IgD-negative memory B cell (primary cell): Measurements from ENCODE around the gene RNF150. TPM values are rescaled to one million over a fixed set of nuclear protein-coding genes. Genes with fewer than 3 reads are reported as not detected.
"Not testable (repeated sequence)": the region's sequence is repeated elsewhere in the genome, so short reads cannot be mapped to it uniquely, and the experiment has no call there.

Experiments
- H3K27ac Mint-ChIP-seq, 3 donors: one replicate each; pipeline ENCODE4 v1.8.0; 2020 to 2022; ENCODE audit warnings: mild to moderate bottlenecking in 3 of 3, mixed read lengths in 3 of 3, moderate library complexity in 1 of 3
- H3K27me3 Mint-ChIP-seq: one replicate; pipeline ENCODE4 v1.8.0; 2021; ENCODE audit warnings: mixed read lengths
- H3K36me3 Mint-ChIP-seq: one replicate; pipeline ENCODE4 v1.8.0; 2020; ENCODE audit warnings: mild to moderate bottlenecking, mixed read lengths
- H3K4me1 Mint-ChIP-seq, 3 donors: one replicate each; pipeline ENCODE4 v1.8.0; 2020 to 2022; ENCODE audit warnings: mixed read lengths in 3 of 3, mild to moderate bottlenecking in 1 of 3
- H3K4me3 Mint-ChIP-seq, 4 donors: one replicate each; pipeline ENCODE4 v1.8.0; 2020 to 2022; ENCODE audit warnings: mild to moderate bottlenecking in 4 of 4, mixed read lengths in 4 of 4, moderate library complexity in 3 of 4
- H3K9me3 Mint-ChIP-seq, 3 donors: one replicate each; pipeline ENCODE4 v1.8.0; 2020 to 2021; ENCODE audit warnings: mixed read lengths in 3 of 3, mild to moderate bottlenecking in 1 of 3
- polyA plus RNA-seq: library from polyadenylated mRNA; unstranded; fragments of 300-500 nt; fragmentation: Illumina TruSeq; gene quantifications from one replicate; pipeline ENCODE4 v1.2.3, GENCODE V29; 2021

Gene RNF150
- polyA plus RNA-seq, 1 donor from 2014 or later = not detected

GRCh38 chr4:141074098-141074878, 59.0 kb downstream of the RNF150 start:
- Mint-ChIP-seq H3K36me3 (no peaks in the 10 kb centered on the region), H3K4me1 (peaks cover 0 to 3% (median 0%) of the 10 kb centered on the region in 3 donors), H3K27ac (no peak overlapping the region), H3K27me3 (no peaks in the 10 kb centered on the region), H3K4me3 (no peak overlapping the region), H3K9me3 (no peaks in the 10 kb centered on the region)

- H3K27me3 Mint-ChIP-seq = no peaks in the 10 kb centered on the region
- H3K4me1 Mint-ChIP-seq = no peaks in the 10 kb centered on the region
- H3K36me3 Mint-ChIP-seq = no peaks in the 10 kb centered on the region
- H3K27ac Mint-ChIP-seq = no peak overlapping the region
- peaks cover 0 to 2% (median 0%) of the 10 kb centered on the region in 3 donors for H3K9me3 Mint-ChIP-seq
- no peak overlapping the region for H3K4me3 Mint-ChIP-seq
Measured at GRCh38 chr4:141066690-141067089, 66.6 kb downstream of the RNF150 start.

- Mint-ChIP-seq H3K36me3 (no peaks in the 10 kb centered on the region), H3K9me3 (peaks cover 0 to 2% (median 0%) of the 10 kb centered on the region in 3 donors), H3K4me1 (no peaks in the 10 kb centered on the region), H3K27ac (no peak overlapping the region), H3K4me3 (no peak overlapping the region), H3K27me3 (no peaks in the 10 kb centered on the region)
Measured at GRCh38 chr4:141065872-141066271, 67.4 kb downstream of the RNF150 start.

- no peaks in the 10 kb centered on the region for H3K27me3 Mint-ChIP-seq
- H3K4me3 Mint-ChIP-seq = no peak overlapping the region
- H3K9me3 Mint-ChIP-seq = peaks cover 0 to 2% (median 0%) of the 10 kb centered on the region in 3 donors
- H3K27ac Mint-ChIP-seq = no peak overlapping the region
- H3K4me1 Mint-ChIP-seq = no peaks in the 10 kb centered on the region
- H3K36me3 Mint-ChIP-seq = no peaks in the 10 kb centered on the region
Measured at GRCh38 chr4:141062651-141063050, 70.6 kb downstream of the RNF150 start.

GRCh38 chr4:141058591-141059512, 74.4 kb downstream of the RNF150 start:
- H3K9me3 Mint-ChIP-seq = no peaks in the 10 kb centered on the region
- H3K4me3 Mint-ChIP-seq = no peak overlapping the region
- H3K4me1 Mint-ChIP-seq = no peaks in the 10 kb centered on the region
- H3K27me3 Mint-ChIP-seq = peaks cover 1% of the 10 kb centered on the region
- H3K36me3 Mint-ChIP-seq = no peaks in the 10 kb centered on the region
- no peak overlapping the region for H3K27ac Mint-ChIP-seq

- no peak overlapping the region for H3K4me3 Mint-ChIP-seq
- H3K4me1 Mint-ChIP-seq = no peaks in the 10 kb centered on the region
Measured at GRCh38 chr4:141057582-141057981, 75.7 kb downstream of the RNF150 start.

GRCh38 chr4:141056473-141056872, 76.8 kb downstream of the RNF150 start:
- no peak overlapping the region for H3K27ac Mint-ChIP-seq
- peaks cover 1% of the 10 kb centered on the region for H3K27me3 Mint-ChIP-seq
- no peaks in the 10 kb centered on the region for H3K36me3 Mint-ChIP-seq
- no peaks in the 10 kb centered on the region for H3K4me1 Mint-ChIP-seq
- H3K9me3 Mint-ChIP-seq = peaks cover 0 to 2% (median under 1%) of the 10 kb centered on the region in 3 donors
- no peak overlapping the region for H3K4me3 Mint-ChIP-seq

More at GRCh38 chr4:141057582-141057981, 75.7 kb downstream of the RNF150 start:
- H3K9me3 Mint-ChIP-seq = no peaks in the 10 kb centered on the region
- H3K36me3 Mint-ChIP-seq = no peaks in the 10 kb centered on the region
- H3K27me3 Mint-ChIP-seq = peaks cover 1% of the 10 kb centered on the region
- H3K27ac Mint-ChIP-seq = no peak overlapping the region

GRCh38 chr4:141054446-141054845, 78.8 kb downstream of the RNF150 start:
- H3K27me3 Mint-ChIP-seq = peaks cover 1% of the 10 kb centered on the region
- H3K4me1 Mint-ChIP-seq = no peaks in the 10 kb centered on the region
- no peak overlapping the region for H3K4me3 Mint-ChIP-seq
- peaks cover 0 to 11% (median 9%) of the 10 kb centered on the region in 3 donors for H3K9me3 Mint-ChIP-seq
- no peaks in the 10 kb centered on the region for H3K36me3 Mint-ChIP-seq
- no peak overlapping the region for H3K27ac Mint-ChIP-seq

- H3K4me1 Mint-ChIP-seq, H3K36me3 Mint-ChIP-seq, H3K4me3 Mint-ChIP-seq, H3K27ac Mint-ChIP-seq, H3K27me3 Mint-ChIP-seq: not testable (repeated sequence)
- H3K9me3 Mint-ChIP-seq = peaks cover 0 to 11% (median 9%) of the 10 kb centered on the region in 3 donors
Measured at GRCh38 chr4:141050999-141051398, 82.3 kb downstream of the RNF150 start.

GRCh38 chr4:141047228-141047884, 85.9 kb downstream of the RNF150 start:
- Mint-ChIP-seq H3K27me3 (no peaks in the 10 kb centered on the region), H3K36me3 (no peaks in the 10 kb centered on the region), H3K4me3 (no peak overlapping the region), H3K9me3 (peaks cover 0 to 11% (median 9%) of the 10 kb centered on the region in 3 donors), H3K4me1 (no peaks in the 10 kb centered on the region), H3K27ac (no peak overlapping the region)

- Mint-ChIP-seq H3K27ac (no peak overlapping the region), H3K4me3 (no peak overlapping the region), H3K36me3 (no peaks in the 10 kb centered on the region), H3K27me3 (no peaks in the 10 kb centered on the region), H3K4me1 (no peaks in the 10 kb centered on the region), H3K9me3 (peaks cover 0 to 9% (median 4%) of the 10 kb centered on the region in 3 donors)
Measured at GRCh38 chr4:141046255-141046654, 87.0 kb downstream of the RNF150 start.

GRCh38 chr4:141045848-141046247, 87.4 kb downstream of the RNF150 start:
- Mint-ChIP-seq H3K36me3 (no peaks in the 10 kb centered on the region), H3K27me3 (no peaks in the 10 kb centered on the region), H3K4me1 (no peaks in the 10 kb centered on the region), H3K4me3 (no peak overlapping the region), H3K27ac (no peak overlapping the region), H3K9me3 (peaks cover 0 to 5% (median 4%) of the 10 kb centered on the region in 3 donors)

- H3K4me3 Mint-ChIP-seq = no peak overlapping the region
Measured at GRCh38 chr4:141041021-141041476, 92.2 kb downstream of the RNF150 start.

GRCh38 chr4:141039156-141039555, 94.1 kb downstream of the RNF150 start:
- Mint-ChIP-seq H3K36me3 (no peaks in the 10 kb centered on the region), H3K4me1 (no peaks in the 10 kb centered on the region), H3K27me3 (peaks cover 1% of the 10 kb centered on the region), H3K4me3 (no peak overlapping the region), H3K9me3 (peaks cover 0 to 4% (median 0%) of the 10 kb centered on the region in 3 donors), H3K27ac (no peak overlapping the region)

More at GRCh38 chr4:141041021-141041476, 92.2 kb downstream of the RNF150 start:
- Mint-ChIP-seq H3K27me3 (no peaks in the 10 kb centered on the region), H3K9me3 (peaks cover 0 to 4% (median 0%) of the 10 kb centered on the region in 3 donors), H3K36me3 (no peaks in the 10 kb centered on the region), H3K4me1 (no peaks in the 10 kb centered on the region), H3K27ac (no peak overlapping the region)

GRCh38 chr4:141038428-141038827, 94.8 kb downstream of the RNF150 start:
- Mint-ChIP-seq H3K4me1 (no peaks in the 10 kb centered on the region), H3K36me3 (no peaks in the 10 kb centered on the region), H3K27ac (no peak overlapping the region), H3K9me3 (peaks cover 0 to 4% (median 0%) of the 10 kb centered on the region in 3 donors), H3K4me3 (no peak overlapping the region), H3K27me3 (peaks cover 1% of the 10 kb centered on the region)
